Loucy (cell line): ENCODE data around the gene MYG1.

ENCODE experiments used
- CTCF ChIP-seq: fragments of 200-600 bp; sonication (generic); conservative IDR thresholded peaks from 2 replicates; pipeline ENCODE4 v1.5.1; 2014; ENCODE audit warnings: mild to moderate bottlenecking, antibody characterized with exemption, low read length
- EZH2phosphoT487 ChIP-seq: fragments of 200-600 bp; IDR thresholded peaks from 2 replicates; pipeline ENCODE4 v1.6.1; 2018; ENCODE audit warnings: antibody characterized with exemption, mild to moderate bottlenecking, moderate library complexity, borderline replicate concordance

- TF ChIP-seq CTCF: no peak
- no peak for TF ChIP-seq EZH2phosphoT487
Observed at GRCh38 chr12:53355121-53355520, 55.6 kb downstream of the MYG1 start.
